CD4-positive, alpha-beta T cell (primary cell): ENCODE data around the gene POC1B. TPM values are rescaled to one million over a fixed set of nuclear protein-coding genes. Genes with fewer than 3 reads are reported as not detected.

Experiments used
- ATAC-seq: fragments of 200-7000 bp; cut with Tn5 transposase; one replicate; pipeline ENCODE4 v1.10.0; 2022; ENCODE audit warnings: mild to moderate bottlenecking; ENCODE audit not compliant: poor library complexity
- CTCF ChIA-PET: fragments of 350-600 bp; sonication (Branson Sonifier 250); formaldehyde crosslinking; loops from one replicate; lab custom pipeline; 2021; ENCODE audit warnings: antibody characterized with exemption, inconsistent platforms; lab: Charles Lee
- POLR2A ChIA-PET: fragments of 350-600 bp; sonication (Branson Sonifier 250); formaldehyde crosslinking; loops from one replicate; lab custom pipeline; 2021; ENCODE audit warnings: antibody characterized with exemption, inconsistent platforms; lab: Charles Lee
- DNase-seq, 14 experiments: peaks; one replicate each; pipeline ENCODE4 v3.0.0-alpha.2; 2013 to 2020; ENCODE audit warnings: mixed read lengths in 2 of 14
- H3K27ac ChIP-seq, 2 donors: one replicate each; pipeline versions ENCODE4 v1.5.1 to v1.7.0; 2013; ENCODE audit warnings: low read length in 2 of 2, low read depth in 1 of 2, mild to moderate bottlenecking in 1 of 2
- H3K27me3 ChIP-seq, 2 experiments: 1 replicate in 1 of 2; 2 replicates in 1 of 2; pipeline versions ENCODE4 v1.6.1 to v1.7.0; 2013; ENCODE audit warnings: low read length in 2 of 2, control low read depth in 1 of 2, mild to moderate bottlenecking in 1 of 2, moderate library complexity in 1 of 2; ENCODE audit not compliant: insufficient read depth in 2 of 2, control insufficient read depth in 1 of 2
- H3K36me3 ChIP-seq: one replicate; pipeline ENCODE4 v1.6.1; 2013; ENCODE audit warnings: low read length, control low read depth; ENCODE audit not compliant: insufficient read depth
- H3K4me1 ChIP-seq: one replicate; pipeline ENCODE4 v1.6.1; 2013; ENCODE audit warnings: low read length, control low read depth; ENCODE audit not compliant: insufficient read depth
- H3K4me3 ChIP-seq: one replicate; pipeline ENCODE4 v1.5.1; 2013; ENCODE audit warnings: mild to moderate bottlenecking, low read length, moderate library complexity
- H3K9me3 ChIP-seq, 2 experiments: 1 replicate in 1 of 2; 2 replicates in 1 of 2; pipeline versions ENCODE4 v1.6.1 to v1.7.0; 2013; ENCODE audit warnings: low read length in 2 of 2, mild to moderate bottlenecking in 2 of 2, control low read depth in 1 of 2, moderate library complexity in 1 of 2; ENCODE audit not compliant: control insufficient read depth in 1 of 2, insufficient read depth in 1 of 2
- H3K27ac Mint-ChIP-seq: one replicate; pipeline ENCODE4 v1.8.0; 2020; ENCODE audit warnings: mixed read lengths
- H3K27me3 Mint-ChIP-seq: one replicate; pipeline ENCODE4 v1.8.0; 2021; ENCODE audit warnings: mixed read lengths
- H3K36me3 Mint-ChIP-seq: one replicate; pipeline ENCODE4 v1.8.0; 2021; ENCODE audit warnings: low read depth, mixed read lengths
- H3K4me1 Mint-ChIP-seq: one replicate; pipeline ENCODE4 v1.8.0; 2021; ENCODE audit warnings: low read depth, mixed read lengths
- H3K4me3 Mint-ChIP-seq: one replicate; pipeline ENCODE4 v1.8.0; 2020; ENCODE audit warnings: mild to moderate bottlenecking, mixed read lengths
- H3K9me3 Mint-ChIP-seq: one replicate; pipeline ENCODE4 v1.8.0; 2020; ENCODE audit warnings: mixed read lengths
- CTCF ChIP-seq: fragments of 200-600 bp; IDR thresholded peaks from one replicate; pipeline ENCODE4 v1.8.0; 2022; ENCODE audit warnings: antibody characterized with exemption, mild to moderate bottlenecking
- intact Hi-C, 2 experiments: fragments of 100-400 bp; cut with DNase I in 1 of 2; cut with micrococcal nuclease in 1 of 2; formaldehyde crosslinking; loops; one replicate each; pipeline versions ENCODE4 v1.15.1 to v1.9.0; 2023 to 2025; cut with DNase I, micrococcal nuclease
- total RNA-seq, 174 experiments: library from RNA in 2 of 174; stranded (reverse) in 2 of 174; gene quantifications; one replicate each; pipeline ENCODE4 v1.2.3 and lab custom pipeline; 2021 to 2026

Gene POC1B
- total RNA-seq, 2 experiments from 2014 or later, result 14.9 to 16.2 TPM

GRCh38 chr12:89544681-89545184 lies 18.9 kb upstream of the POC1B start:
- H3K27ac ChIP-seq, result no peak overlapping the region
- DNase-seq (no peak), ATAC-seq (no peak)
- Mint-ChIP-seq H3K27ac (no peak overlapping the region), H3K4me3 (no peak overlapping the region), H3K27me3 (no peaks in the 10 kb centered on the region), H3K4me1 (peaks cover 7% of the 10 kb centered on the region), H3K36me3 (no peaks in the 10 kb centered on the region), H3K9me3 (no peaks in the 10 kb centered on the region)
- H3K4me3 ChIP-seq, result no peak overlapping the region
- ChIA-PET CTCF (interaction anchor here (0.5 to 1.3 kb wide), 2 partner anchors 126 to 709 kb away, joined by 3 to 4 read pairs; no protein-coding TSS in a partner anchor), POLR2A (interaction anchor here (0.7 to 1.2 kb wide), 2 partner anchors 152 to 164 kb away, joined by 3 to 4 read pairs; partner anchors contain the start of gene ATP2B1)
- no peaks in the 10 kb centered on the region for H3K36me3 ChIP-seq
- H3K27me3 ChIP-seq, result no peaks in the 10 kb centered on the region
- no peaks in the 10 kb centered on the region for H3K9me3 ChIP-seq
- intact Hi-C loops, result loop anchor here (5.0 kb wide), 5 partner anchors 313 to 1398 kb away; no protein-coding TSS in a partner anchor
- TF ChIP-seq CTCF, result no peak
- peaks cover 10% of the 10 kb centered on the region for H3K4me1 ChIP-seq

GRCh38 chr12:89544022-89544421 lies 18.2 kb upstream of the POC1B start:
- Mint-ChIP-seq H3K9me3 (no peaks in the 10 kb centered on the region), H3K4me3 (no peak overlapping the region), H3K36me3 (no peaks in the 10 kb centered on the region), H3K4me1 (peaks cover 7% of the 10 kb centered on the region), H3K27me3 (no peaks in the 10 kb centered on the region), H3K27ac (no peak overlapping the region)
- H3K27me3 ChIP-seq, result no peaks in the 10 kb centered on the region
- no peak for DNase-seq
- H3K4me1 ChIP-seq, result peaks cover 10% of the 10 kb centered on the region
- CTCF ChIA-PET, result interaction anchor here (1.1 to 1.6 kb wide), 3 partner anchors 533 to 1315 kb away, joined by 3 read pairs; no protein-coding TSS in a partner anchor
- H3K36me3 ChIP-seq, result no peaks in the 10 kb centered on the region
- no peaks in the 10 kb centered on the region for H3K9me3 ChIP-seq
- H3K27ac ChIP-seq, result no peak overlapping the region
- intact Hi-C loops, result loop anchor here (5.0 kb wide), 5 partner anchors 313 to 1398 kb away; no protein-coding TSS in a partner anchor
- H3K4me3 ChIP-seq, result no peak overlapping the region
- no peak for ATAC-seq
- POLR2A ChIA-PET, result interaction anchor here (0.7 to 1.4 kb wide), 4 partner anchors 82 to 558 kb away, joined by 3 to 4 read pairs (median 4); partner anchors contain the start of gene ATP2B1
- TF ChIP-seq CTCF, result no peak

GRCh38 chr12:89542912-89543592 lies 17.2 kb upstream of the POC1B start:
- peak; percentile 94 for TF ChIP-seq CTCF
- Histone ChIP-seq H3K9me3 (no peaks in the 10 kb centered on the region), H3K4me1 (peaks cover 10% of the 10 kb centered on the region), H3K4me3 (no peak overlapping the region), H3K27me3 (no peaks in the 10 kb centered on the region), H3K27ac (no peak overlapping the region), H3K36me3 (no peaks in the 10 kb centered on the region)
- CTCF ChIA-PET, result interaction anchor here (0.6 to 1.6 kb wide), 9 partner anchors 10 to 1315 kb away, joined by 3 to 4 read pairs (median 3); no protein-coding TSS in a partner anchor
- no peak overlapping the region for H3K27ac Mint-ChIP-seq
- peak; percentile 33 to 84 (median 50) for DNase-seq
- H3K9me3 Mint-ChIP-seq, result no peaks in the 10 kb centered on the region
- ATAC-seq, result peak; percentile 88
- intact Hi-C loops, result loop anchor here (1.0 to 5.0 kb wide), 10 partner anchors 314 to 1418 kb away; no protein-coding TSS in a partner anchor
- H3K4me3 Mint-ChIP-seq, result no peak overlapping the region
- no peaks in the 10 kb centered on the region for H3K27me3 Mint-ChIP-seq
- POLR2A ChIA-PET, result interaction anchor here (1.4 kb wide), 1 partner anchor 559 kb away, joined by 4 read pairs; no protein-coding TSS in a partner anchor
- H3K4me1 Mint-ChIP-seq, result peaks cover 7% of the 10 kb centered on the region
- H3K36me3 Mint-ChIP-seq, result no peaks in the 10 kb centered on the region
